GM10248 (cell line): Measurements from ENCODE around the gene BAX.

Experiments used
- CTCF ChIA-PET: fragments of 300-600 bp; sonication (Branson Sonifier 250); formaldehyde crosslinking; extraction: SDS; loops from one replicate; lab custom pipeline; 2021; ENCODE audit warnings: antibody characterized with exemption; lab: Yijun Ruan, JAX
- POLR2A ChIA-PET: fragments of 350-650 bp; sonication (Branson Sonifier 250); formaldehyde crosslinking; extraction: SDS; loops from one replicate; lab custom pipeline; 2020; ENCODE audit warnings: antibody characterized with exemption; lab: Yijun Ruan, JAX
- DNase-seq: peaks from one replicate; pipeline ENCODE4 v3.0.0; 2012; ENCODE audit errors: extremely low spot score
- CTCF ChIP-seq: IDR thresholded peaks from 2 replicates; pipeline ENCODE4 v1.5.1; 2012; ENCODE audit warnings: mild to moderate bottlenecking, low read depth; ENCODE audit errors: extremely low read depth, missing control alignments, control extremely low read depth

BAX gene

DNA sequence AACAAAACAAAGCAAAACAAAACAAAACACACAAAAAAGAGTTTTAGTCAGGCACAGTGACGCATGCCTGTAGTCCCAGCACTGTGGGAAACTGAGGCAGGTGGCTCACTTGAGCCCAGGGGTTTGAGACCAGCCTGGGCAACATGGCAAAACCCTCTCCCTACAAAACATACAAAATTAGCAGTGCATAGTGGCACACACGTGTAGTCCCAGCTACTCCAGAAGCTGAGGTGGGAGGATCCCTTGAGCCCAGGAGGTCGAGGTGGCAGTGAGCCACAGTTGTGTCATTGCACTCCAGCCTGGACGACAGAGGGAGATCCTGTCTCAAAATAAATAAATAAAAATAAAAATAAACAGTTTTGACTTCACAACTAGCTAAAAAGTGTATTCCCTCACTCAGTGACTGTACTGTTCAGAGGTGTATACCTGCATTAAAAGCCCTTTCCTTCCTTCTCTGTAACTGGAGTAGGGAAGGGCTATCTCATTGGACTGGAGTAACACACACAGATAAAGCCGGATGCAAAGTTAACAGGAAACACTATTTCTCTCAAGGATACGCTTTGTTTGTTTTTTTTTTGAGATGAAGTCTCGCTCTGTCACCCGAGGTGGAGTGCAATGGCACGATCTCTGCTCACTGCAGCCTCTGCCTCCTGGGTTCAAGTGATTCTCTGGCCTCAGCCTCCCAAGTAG lies 3.7 kb upstream of the BAX start:
- TF ChIP-seq CTCF: no peak
- ChIA-PET CTCF (interaction anchor here (1.0 kb wide), 1 partner anchor 8 kb away, joined by 3 read pairs; no protein-coding TSS in a partner anchor), POLR2A (interaction anchor here (1.2 to 2.8 kb wide), 2 partner anchors 11 to 55 kb away, joined by 4 to 5 read pairs; no protein-coding TSS in a partner anchor)

DNA sequence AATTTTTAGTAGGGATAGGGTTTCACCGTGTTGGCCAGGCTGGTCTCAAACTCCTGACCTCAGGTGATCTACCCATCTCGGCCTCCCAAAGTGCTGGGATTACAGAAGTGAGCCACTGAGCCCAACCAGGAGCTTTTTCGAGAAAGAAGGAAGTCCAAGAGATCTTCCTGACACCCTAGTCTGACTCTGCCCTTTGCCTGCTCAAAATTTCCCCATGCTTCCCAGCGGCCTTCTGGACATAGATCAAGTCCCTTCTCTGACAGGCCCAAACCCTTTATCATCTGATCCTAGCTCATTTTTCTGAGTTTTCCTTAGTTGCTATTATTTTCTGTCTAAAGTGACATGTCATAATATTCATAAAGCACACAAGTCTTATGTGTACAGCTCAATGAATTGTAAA lies 1.5 kb upstream of the BAX start:
- ChIA-PET POLR2A (interaction anchor here (0.8 to 3.9 kb wide), 4 partner anchors 11 to 81 kb away, joined by 3 to 14 read pairs (median 4); partner anchors contain the start of genes FTL and PPP1R15A), CTCF (interaction anchor here (0.7 to 1.7 kb wide), 8 partner anchors 9 to 165 kb away, joined by 3 to 5 read pairs (median 3); partner anchors contain the start of genes GYS1 and RUVBL2)
- no peak for TF ChIP-seq CTCF
- no peak for DNase-seq

More for the DNA sequence above, 3.7 kb upstream of the BAX start:
- DNase-seq: no peak

GRCh38 chr19:48953990-48954594 lies 583 bp upstream of the BAX start:
- DNase-seq: no peak
- TF ChIP-seq CTCF: no peak
- ChIA-PET CTCF (interaction anchor here (1.0 to 2.1 kb wide), 4 partner anchors 10 to 46 kb away, joined by 3 to 11 read pairs (median 4); no protein-coding TSS in a partner anchor), POLR2A (interaction anchor here (0.6 to 3.9 kb wide), 6 partner anchors 10 to 78 kb away, joined by 3 to 14 read pairs (median 4); partner anchors contain the start of gene FTL)

- no peak for DNase-seq
- POLR2A ChIA-PET: interaction anchor here (0.6 to 3.9 kb wide), 4 partner anchors 10 to 867 kb away, joined by 3 to 14 read pairs (median 8); partner anchors contain the start of gene FTL
- CTCF ChIA-PET: interaction anchor here (2.1 kb wide), 1 partner anchor 16 kb away, joined by 11 read pairs; no protein-coding TSS in a partner anchor
- TF ChIP-seq CTCF: no peak
Observed at GRCh38 chr19:48955308-48955958, 758 bp downstream of the BAX start.

- CTCF ChIA-PET: interaction anchor here (1.1 to 1.3 kb wide), 2 partner anchors 25 to 72 kb away, joined by 3 to 5 read pairs; no protein-coding TSS in a partner anchor
- POLR2A ChIA-PET: interaction anchor here (1.2 kb wide), 1 partner anchor 77 kb away, joined by 5 read pairs; no protein-coding TSS in a partner anchor
- TF ChIP-seq CTCF: no peak
- no peak for DNase-seq
Observed at GRCh38 chr19:48958006-48958405, 3.3 kb downstream of the BAX start.
